Sigmoid colon (tissue), 7 donors: ENCODE data around the gene RPL18. TPM values are rescaled to one million over a fixed set of nuclear protein-coding genes. Genes with fewer than 3 reads are reported as not detected.

Experiments used
- DNase-seq: peaks from one replicate; pipeline ENCODE4 v3.0.0-alpha.2; 2019
- H3K27ac ChIP-seq, 4 donors: fragments of 200-600 bp; sonication (generic); one replicate each; pipeline ENCODE4 v1.5.1; 2016 to 2019; ENCODE audit warnings: mild to moderate bottlenecking in 1 of 4
- H3K27me3 ChIP-seq, 3 donors: fragments of 200-600 bp; sonication (generic); one replicate each; pipeline ENCODE4 v1.5.1; 2019; ENCODE audit warnings: mild to moderate bottlenecking in 1 of 3
- H3K36me3 ChIP-seq, 4 donors: fragments of 200-600 bp; sonication (generic); one replicate each; pipeline ENCODE4 v1.5.1; 2016 to 2019
- H3K4me1 ChIP-seq, 4 donors: fragments of 200-600 bp; sonication (generic); one replicate each; pipeline ENCODE4 v1.5.1; 2017 to 2019
- H3K4me3 ChIP-seq, 4 donors: fragments of 200-600 bp; sonication (generic); one replicate each; pipeline ENCODE4 v1.5.1; 2017 to 2019; ENCODE audit warnings: mild to moderate bottlenecking in 2 of 4, moderate library complexity in 1 of 4
- H3K9me3 ChIP-seq, 4 donors: fragments of 200-600 bp in 3 of 4; sonication (generic) in 3 of 4; one replicate each; pipeline versions ENCODE4 v1.5.1 to v1.6.1; 2013 to 2019
- CTCF ChIP-seq, 4 experiments: fragments of 450-650 bp in 3 of 4; fragments of 200-600 bp in 1 of 4; IDR thresholded peaks; one replicate each; pipeline ENCODE4 v1.5.1; 2016 to 2019; ENCODE audit warnings: antibody characterized with exemption in 4 of 4, mild to moderate bottlenecking in 3 of 4, moderate library complexity in 2 of 4
- EP300 ChIP-seq, 4 donors: sonication (generic); formaldehyde crosslinking; IDR thresholded peaks; one replicate each; pipeline ENCODE4 v1.6.1; 2017; ENCODE audit warnings: antibody characterized with exemption in 4 of 4
- POLR2A ChIP-seq, 2 donors: fragments of 450-650 bp; IDR thresholded peaks; one replicate each; pipeline ENCODE4 v1.6.1; 2016; ENCODE audit warnings: antibody characterized with exemption in 2 of 2, mild to moderate bottlenecking in 2 of 2, moderate library complexity in 2 of 2
- POLR2AphosphoS5 ChIP-seq, 4 donors: sonication (generic); formaldehyde crosslinking; IDR thresholded peaks; one replicate each; pipeline ENCODE4 v1.6.1; 2017; ENCODE audit warnings: antibody characterized with exemption in 4 of 4
- WGBS, 2 donors: extraction: QIAGEN DNeasy Blood & Tissue Kit; methylation state at CpG; one replicate each; pipeline ENCODE4 v1.1.7; 2013; 5-methylcytosine and 5-hydroxymethylcytosine counted together
- intact Hi-C: fragments of 100-400 bp; cut with DNase I; formaldehyde crosslinking; loops from one replicate; pipeline ENCODE4 v1.15.1; 2023
- polyA plus RNA-seq, 3 donors: library from polyadenylated mRNA; stranded (reverse); fragments of 200-250 nt; gene quantifications; one replicate each; pipeline ENCODE4 v1.2.3, GENCODE V29; 2013
- total RNA-seq, 4 donors: library from RNA; depleted of rRNA; stranded (reverse); fragments of >200 nt; gene quantifications; one replicate each; pipeline ENCODE4 v1.1.0, GENCODE V29; 2016
- donor health status: healthy with polysubstance abuse.
- donor health status: Bipolar disorder and iron deficiency.
- donor health status: healthy.

Gene RPL18
- total and polyA plus RNA-seq, 7 donors, result 2,118 to 3,791 (median 2,808) TPM

- H3K27me3 ChIP-seq, result no peaks in the 10 kb centered on the region
- 5 to 9% methylated on average over 29 of the region's 29 CpGs for WGBS, 2 donors
- DNase-seq, result peak; percentile 96
Measured at GRCh38 chr19:48637948-48638830, 19.2 kb upstream of the RPL18 start.

GRCh38 chr19:48637449-48637947 lies 18.5 kb upstream of the RPL18 start:
- peaks cover 0 to 50% (median 37%) of the 10 kb centered on the region in 4 donors for H3K4me1 ChIP-seq
- peaks cover 0 to 8% (median 3%) of the 10 kb centered on the region in 4 donors for H3K36me3 ChIP-seq
- peak overlapping the region; percentile 91 to 99 (median 96) for H3K27ac ChIP-seq
- TF ChIP-seq POLR2AphosphoS5 (IDR thresholded peaks at IDR 0.05) (peak; percentile 66 to 92 (median 71)), POLR2A (IDR thresholded peaks at IDR 0.05) (no peak), EP300 (IDR thresholded peaks at IDR 0.05) (peak in 1 of 4 donors; percentile 74), CTCF (IDR thresholded peaks at IDR 0.05) (no peak)
- H3K27me3 ChIP-seq, result no peaks in the 10 kb centered on the region
- DNase-seq, result peak; percentile 100
- 0% methylated on average over 38 of the region's 38 CpGs for WGBS, 2 donors
- H3K4me3 ChIP-seq, result peak overlapping the region; percentile 54 to 89 (median 64)
- intact Hi-C loops, result loop anchor here (10.0 kb wide), 2 partner anchors 327 to 837 kb away; partner anchors contain the start of genes FLT3LG and FTL
- H3K9me3 ChIP-seq, result no peaks in the 10 kb centered on the region

More at GRCh38 chr19:48637948-48638830, 19.2 kb upstream of the RPL18 start:
- H3K9me3 ChIP-seq, result no peaks in the 10 kb centered on the region
- peak overlapping the region; percentile 54 to 89 (median 64) for H3K4me3 ChIP-seq
- H3K36me3 ChIP-seq, result peaks cover 0 to 1% (median 0%) of the 10 kb centered on the region in 4 donors
- intact Hi-C loops, result loop anchor here (10.0 kb wide), 2 partner anchors 327 to 837 kb away; partner anchors contain the start of genes FLT3LG and FTL
- TF ChIP-seq POLR2AphosphoS5 (IDR thresholded peaks at IDR 0.05), result peak; percentile 37 to 83 (median 62)
- TF ChIP-seq POLR2A (IDR thresholded peaks at IDR 0.05), result peak; percentile 52 to 53
- TF ChIP-seq CTCF (IDR thresholded peaks at IDR 0.05), result peak in 1 of 4 experiments; percentile 14
- TF ChIP-seq EP300 (IDR thresholded peaks at IDR 0.05), result peak in 1 of 4 donors; percentile 9
- peak overlapping the region; percentile 91 to 99 (median 96) for H3K27ac ChIP-seq
- H3K4me1 ChIP-seq, result peaks cover 0 to 43% (median 30%) of the 10 kb centered on the region in 4 donors

- Histone ChIP-seq H3K36me3 (peaks cover 0 to 12% (median 4%) of the 10 kb centered on the region in 4 donors), H3K27ac (peak within 1 kb of the TSS; percentile 91 to 99 (median 96)), H3K9me3 (no peaks in the 10 kb centered on the region), H3K4me3 (peak within 1 kb of the TSS; percentile 54 to 89 (median 64)), H3K27me3 (no peaks in the 10 kb centered on the region), H3K4me1 (peaks cover 0 to 52% (median 42%) of the 10 kb centered on the region in 4 donors)
- 0 to 1% methylated on average over 40 of the region's 40 CpGs for WGBS, 2 donors
- DNase-seq, result no peak
- intact Hi-C loops, result loop anchor here (10.0 kb wide), 2 partner anchors 328 to 838 kb away; partner anchors contain the start of genes FLT3LG and FTL
- no peak for TF ChIP-seq EP300 (IDR thresholded peaks at IDR 0.05)
- peak in 1 of 4 experiments; percentile 15 for TF ChIP-seq CTCF (IDR thresholded peaks at IDR 0.05)
- peak; percentile 70 to 74 for TF ChIP-seq POLR2A (IDR thresholded peaks at IDR 0.05)
- peak in 2 of 4 donors; percentile 85 to 89 for TF ChIP-seq POLR2AphosphoS5 (IDR thresholded peaks at IDR 0.05)
Measured at GRCh38 chr19:48636859-48637448, 18.0 kb upstream of the RPL18 start, which contains the start of gene DBP. TSS of gene DBP (minus strand) at chr19:48637379. CDS start at chr19:48636994, 385 bp downstream.
